SK-N-SH treated with all-trans-retinoic acid at 6 μM for 48 hours (cell line): ENCODE measurements around the gene CLDN20.

ENCODE experiments used
- ATAC-seq: fragments of 200-7000 bp; cut with Tn5 transposase; 3 replicates; pipeline ENCODE4 v1.9.1; 2020; ENCODE audit warnings: mild to moderate bottlenecking, moderate library complexity
- ARNTL ChIP-seq: fragments of 450-650 bp; formaldehyde crosslinking; IDR thresholded peaks from 2 replicates; pipeline ENCODE4 v1.5.0; 2020; ENCODE audit warnings: low read depth, mild to moderate bottlenecking, moderate library complexity, borderline replicate concordance
- CSDC2 ChIP-seq: fragments of 250-450 bp; sonication (Bioruptor Pico); IDR thresholded peaks from 2 replicates; pipeline ENCODE4 v1.5.0; 2020; ENCODE audit warnings: mild to moderate bottlenecking, moderate library complexity
- ESRRG ChIP-seq: fragments of 250-450 bp; sonication (Bioruptor Pico); IDR thresholded peaks from 2 replicates; pipeline ENCODE4 v1.6.1; 2021; ENCODE audit warnings: mild to moderate bottlenecking
- GLIS3 ChIP-seq: fragments of 250-450 bp; sonication (Bioruptor Pico); IDR thresholded peaks from 2 replicates; pipeline ENCODE4 v1.5.0; 2020; ENCODE audit warnings: mild to moderate bottlenecking, moderate library complexity
- ISL1 ChIP-seq: fragments of 250-450 bp; sonication (Bioruptor Pico); IDR thresholded peaks from 2 replicates; pipeline ENCODE4 v2.1.2; 2022; ENCODE audit warnings: mild to moderate bottlenecking, moderate library complexity
- OSR1 ChIP-seq: fragments of 250-450 bp; sonication (Bioruptor Pico); IDR thresholded peaks from 2 replicates; pipeline ENCODE4 v1.8.0; 2022; ENCODE audit warnings: moderate library complexity, mild to moderate bottlenecking, inconsistent platforms
- PPARA ChIP-seq: fragments of 250-450 bp; sonication (Bioruptor Pico); IDR thresholded peaks from 2 replicates; pipeline ENCODE4 v1.5.0; 2020; ENCODE audit warnings: mild to moderate bottlenecking, borderline replicate concordance
- SNAI2 ChIP-seq: fragments of 250-450 bp; sonication (Bioruptor Pico); IDR thresholded peaks from 2 replicates; pipeline ENCODE4 v1.5.0; 2020; ENCODE audit warnings: mild to moderate bottlenecking, moderate library complexity
- TCF4 ChIP-seq: fragments of 250-450 bp; sonication (Bioruptor Pico); IDR thresholded peaks from 2 replicates; pipeline ENCODE4 v1.8.0; 2021; ENCODE audit warnings: mild to moderate bottlenecking, moderate library complexity, borderline replicate concordance
- TOX ChIP-seq: fragments of 250-450 bp; sonication (Bioruptor Pico); IDR thresholded peaks from 2 replicates; pipeline ENCODE4 v1.8.0; 2021; ENCODE audit warnings: mild to moderate bottlenecking, moderate library complexity, borderline replicate concordance
- ZC3H10 ChIP-seq: fragments of 250-450 bp; sonication (Bioruptor Pico); IDR thresholded peaks from 2 replicates; pipeline ENCODE4 v1.5.1; 2021; ENCODE audit warnings: mild to moderate bottlenecking, moderate library complexity
- ZFP3 ChIP-seq: fragments of 250-450 bp; sonication (Bioruptor Pico); IDR thresholded peaks from 2 replicates; pipeline ENCODE4 v1.5.0; 2020; ENCODE audit warnings: mild to moderate bottlenecking, moderate library complexity
- ZNF565 ChIP-seq: fragments of 450-650 bp; formaldehyde crosslinking; conservative IDR thresholded peaks from 2 replicates; pipeline ENCODE4 v1.5.0; 2020; ENCODE audit warnings: low read depth, mild to moderate bottlenecking, moderate library complexity
- ZNF8 ChIP-seq: fragments of 450-650 bp; formaldehyde crosslinking; IDR thresholded peaks from 2 replicates; pipeline ENCODE4 v1.5.0; 2020; ENCODE audit warnings: mild to moderate bottlenecking, moderate library complexity
- TF ChIP-seq, protein P1 (sequence below): fragments of 250-450 bp; sonication (Bioruptor Pico); IDR thresholded peaks from 2 replicates; pipeline ENCODE4 v1.5.1; 2020; ENCODE audit warnings: low read depth, mild to moderate bottlenecking, moderate library complexity
- TF ChIP-seq, protein P2 (sequence below): fragments of 250-450 bp; sonication (Bioruptor Pico); IDR thresholded peaks from 2 replicates; pipeline ENCODE4 v1.5.0; 2020; ENCODE audit warnings: mild to moderate bottlenecking, moderate library complexity
- TF ChIP-seq, protein P3 (sequence below): fragments of 250-450 bp; sonication (Bioruptor Pico); IDR thresholded peaks from 2 replicates; pipeline ENCODE4 v1.8.0; 2020; ENCODE audit warnings: mild to moderate bottlenecking, moderate library complexity, borderline replicate concordance
- TF ChIP-seq, protein P4 (sequence below): fragments of 250-450 bp; sonication (Bioruptor Pico); IDR thresholded peaks from 2 replicates; pipeline ENCODE4 v1.5.1; 2021; ENCODE audit warnings: mild to moderate bottlenecking, moderate library complexity

The CLDN20 gene

DNA sequence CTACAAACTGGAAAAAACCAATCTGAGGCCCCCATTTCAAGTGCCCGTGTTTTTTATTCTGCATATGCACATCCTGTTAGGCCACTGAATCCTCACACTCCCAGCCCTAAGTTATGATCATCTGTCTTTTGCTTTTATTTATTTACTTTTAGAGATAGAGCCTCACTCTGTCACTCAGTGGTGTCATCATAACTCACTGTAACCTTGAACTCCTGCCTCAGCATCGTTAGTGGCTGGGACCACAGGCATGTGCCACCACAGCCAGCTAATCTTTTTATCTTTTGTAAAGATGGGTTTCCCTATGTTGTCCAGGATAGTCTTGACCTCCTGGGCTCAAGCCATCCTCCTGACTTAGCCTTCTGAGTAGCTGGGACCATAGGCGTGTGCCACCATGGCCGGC lies 29.6 kb upstream of the CLDN20 start:
- no peak for TF ChIP-seq PPARA (CRISPR knock-in tag)
- TF ChIP-seq ISL1 (CRISPR knock-in tag): no peak
- TF ChIP-seq SNAI2 (CRISPR knock-in tag): no peak
- TF ChIP-seq, protein P1, sequence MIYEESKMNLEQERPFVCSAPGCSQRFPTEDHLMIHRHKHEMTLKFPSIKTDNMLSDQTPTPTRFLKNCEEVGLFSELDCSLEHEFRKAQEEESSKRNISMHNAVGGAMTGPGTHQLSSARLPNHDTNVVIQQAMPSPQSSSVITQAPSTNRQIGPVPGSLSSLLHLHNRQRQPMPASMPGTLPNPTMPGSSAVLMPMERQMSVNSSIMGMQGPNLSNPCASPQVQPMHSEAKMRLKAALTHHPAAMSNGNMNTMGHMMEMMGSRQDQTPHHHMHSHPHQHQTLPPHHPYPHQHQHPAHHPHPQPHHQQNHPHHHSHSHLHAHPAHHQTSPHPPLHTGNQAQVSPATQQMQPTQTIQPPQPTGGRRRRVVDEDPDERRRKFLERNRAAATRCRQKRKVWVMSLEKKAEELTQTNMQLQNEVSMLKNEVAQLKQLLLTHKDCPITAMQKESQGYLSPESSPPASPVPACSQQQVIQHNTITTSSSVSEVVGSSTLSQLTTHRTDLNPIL (CRISPR knock-in tag): no peak
- no peak for TF ChIP-seq ZFP3 (CRISPR knock-in tag)
- TF ChIP-seq ARNTL (CRISPR knock-in tag): no peak
- no peak for TF ChIP-seq OSR1
- TF ChIP-seq ESRRG (CRISPR knock-in tag): no peak
- TF ChIP-seq, protein P2, sequence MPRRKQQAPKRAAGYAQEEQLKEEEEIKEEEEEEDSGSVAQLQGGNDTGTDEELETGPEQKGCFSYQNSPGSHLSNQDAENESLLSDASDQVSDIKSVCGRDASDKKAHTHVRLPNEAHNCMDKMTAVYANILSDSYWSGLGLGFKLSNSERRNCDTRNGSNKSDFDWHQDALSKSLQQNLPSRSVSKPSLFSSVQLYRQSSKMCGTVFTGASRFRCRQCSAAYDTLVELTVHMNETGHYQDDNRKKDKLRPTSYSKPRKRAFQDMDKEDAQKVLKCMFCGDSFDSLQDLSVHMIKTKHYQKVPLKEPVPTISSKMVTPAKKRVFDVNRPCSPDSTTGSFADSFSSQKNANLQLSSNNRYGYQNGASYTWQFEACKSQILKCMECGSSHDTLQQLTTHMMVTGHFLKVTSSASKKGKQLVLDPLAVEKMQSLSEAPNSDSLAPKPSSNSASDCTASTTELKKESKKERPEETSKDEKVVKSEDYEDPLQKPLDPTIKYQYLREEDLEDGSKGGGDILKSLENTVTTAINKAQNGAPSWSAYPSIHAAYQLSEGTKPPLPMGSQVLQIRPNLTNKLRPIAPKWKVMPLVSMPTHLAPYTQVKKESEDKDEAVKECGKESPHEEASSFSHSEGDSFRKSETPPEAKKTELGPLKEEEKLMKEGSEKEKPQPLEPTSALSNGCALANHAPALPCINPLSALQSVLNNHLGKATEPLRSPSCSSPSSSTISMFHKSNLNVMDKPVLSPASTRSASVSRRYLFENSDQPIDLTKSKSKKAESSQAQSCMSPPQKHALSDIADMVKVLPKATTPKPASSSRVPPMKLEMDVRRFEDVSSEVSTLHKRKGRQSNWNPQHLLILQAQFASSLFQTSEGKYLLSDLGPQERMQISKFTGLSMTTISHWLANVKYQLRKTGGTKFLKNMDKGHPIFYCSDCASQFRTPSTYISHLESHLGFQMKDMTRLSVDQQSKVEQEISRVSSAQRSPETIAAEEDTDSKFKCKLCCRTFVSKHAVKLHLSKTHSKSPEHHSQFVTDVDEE: no peak
- no peak for TF ChIP-seq GLIS3
- TF ChIP-seq, protein P3, sequence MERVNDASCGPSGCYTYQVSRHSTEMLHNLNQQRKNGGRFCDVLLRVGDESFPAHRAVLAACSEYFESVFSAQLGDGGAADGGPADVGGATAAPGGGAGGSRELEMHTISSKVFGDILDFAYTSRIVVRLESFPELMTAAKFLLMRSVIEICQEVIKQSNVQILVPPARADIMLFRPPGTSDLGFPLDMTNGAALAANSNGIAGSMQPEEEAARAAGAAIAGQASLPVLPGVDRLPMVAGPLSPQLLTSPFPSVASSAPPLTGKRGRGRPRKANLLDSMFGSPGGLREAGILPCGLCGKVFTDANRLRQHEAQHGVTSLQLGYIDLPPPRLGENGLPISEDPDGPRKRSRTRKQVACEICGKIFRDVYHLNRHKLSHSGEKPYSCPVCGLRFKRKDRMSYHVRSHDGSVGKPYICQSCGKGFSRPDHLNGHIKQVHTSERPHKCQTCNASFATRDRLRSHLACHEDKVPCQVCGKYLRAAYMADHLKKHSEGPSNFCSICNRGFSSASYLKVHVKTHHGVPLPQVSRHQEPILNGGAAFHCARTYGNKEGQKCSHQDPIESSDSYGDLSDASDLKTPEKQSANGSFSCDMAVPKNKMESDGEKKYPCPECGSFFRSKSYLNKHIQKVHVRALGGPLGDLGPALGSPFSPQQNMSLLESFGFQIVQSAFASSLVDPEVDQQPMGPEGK: no peak
- no peak for TF ChIP-seq ZC3H10 (CRISPR knock-in tag)
- TF ChIP-seq ZNF565 (CRISPR knock-in tag): no peak
- no peak for TF ChIP-seq ZNF8
- TF ChIP-seq, protein P4, sequence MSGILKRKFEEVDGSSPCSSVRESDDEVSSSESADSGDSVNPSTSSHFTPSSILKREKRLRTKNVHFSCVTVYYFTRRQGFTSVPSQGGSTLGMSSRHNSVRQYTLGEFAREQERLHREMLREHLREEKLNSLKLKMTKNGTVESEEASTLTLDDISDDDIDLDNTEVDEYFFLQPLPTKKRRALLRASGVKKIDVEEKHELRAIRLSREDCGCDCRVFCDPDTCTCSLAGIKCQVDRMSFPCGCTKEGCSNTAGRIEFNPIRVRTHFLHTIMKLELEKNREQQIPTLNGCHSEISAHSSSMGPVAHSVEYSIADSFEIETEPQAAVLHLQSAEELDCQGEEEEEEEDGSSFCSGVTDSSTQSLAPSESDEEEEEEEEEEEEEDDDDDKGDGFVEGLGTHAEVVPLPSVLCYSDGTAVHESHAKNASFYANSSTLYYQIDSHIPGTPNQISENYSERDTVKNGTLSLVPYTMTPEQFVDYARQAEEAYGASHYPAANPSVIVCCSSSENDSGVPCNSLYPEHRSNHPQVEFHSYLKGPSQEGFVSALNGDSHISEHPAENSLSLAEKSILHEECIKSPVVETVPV (CRISPR knock-in tag): no peak
- no peak for TF ChIP-seq CSDC2
- no peak for TF ChIP-seq TCF4 (CRISPR knock-in tag)

DNA sequence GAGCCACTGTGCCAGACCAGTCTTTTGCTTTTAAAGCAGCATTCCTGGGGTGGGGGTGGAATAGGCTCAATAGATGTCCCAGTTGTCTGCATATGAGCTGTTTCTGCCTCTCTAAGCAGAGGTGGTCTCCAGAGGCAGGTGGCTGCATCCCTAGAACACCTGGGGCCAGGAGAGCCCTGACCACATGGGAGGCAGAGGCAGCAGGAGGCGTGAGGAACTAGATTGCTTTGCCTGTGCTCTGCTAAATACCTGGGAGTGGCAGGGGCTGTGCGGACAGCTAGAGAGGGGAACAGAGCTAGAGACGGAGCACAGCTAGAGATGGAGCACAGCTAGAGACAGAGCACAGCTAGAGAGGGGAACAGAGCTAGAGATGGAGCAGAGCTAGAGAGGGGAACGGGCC lies 29.1 kb upstream of the CLDN20 start:
- no peak for TF ChIP-seq PPARA (CRISPR knock-in tag)
- TF ChIP-seq, protein P3: no peak
- no peak for TF ChIP-seq ZFP3 (CRISPR knock-in tag)
- TF ChIP-seq OSR1: no peak
- TF ChIP-seq ISL1 (CRISPR knock-in tag): no peak
- TF ChIP-seq ZNF565 (CRISPR knock-in tag): no peak
- TF ChIP-seq TOX (CRISPR knock-in tag): no peak
- TF ChIP-seq, protein P1 (CRISPR knock-in tag): no peak
- TF ChIP-seq ARNTL (CRISPR knock-in tag): no peak
- TF ChIP-seq, protein P4 (CRISPR knock-in tag): no peak
- no peak for TF ChIP-seq SNAI2 (CRISPR knock-in tag)
- no peak for TF ChIP-seq ZC3H10 (CRISPR knock-in tag)
- no peak for TF ChIP-seq ZNF8
- no peak for ATAC-seq

More for the DNA sequence above, 29.6 kb upstream of the CLDN20 start:
- ATAC-seq: no peak
